Epithelial cell of esophagus (primary cell): ENCODE data around the gene ADAMTS14.

ENCODE experiments used
- DNase-seq: peaks from one replicate; pipeline ENCODE4 v3.0.0; 2010; ENCODE audit warnings: low read depth
- H3K4me3 ChIP-seq: 2 replicates; pipeline ENCODE4 v1.5.1; 2011; ENCODE audit warnings: mild to moderate bottlenecking, low read length, control low read depth
- TF ChIP-seq, protein P1 (sequence below): IDR thresholded peaks from 2 replicates; pipeline ENCODE4 v1.5.1; 2011; ENCODE audit warnings: low read depth, mild to moderate bottlenecking, low read length, control low read depth, inconsistent platforms; ENCODE audit not compliant: insufficient read depth; ENCODE audit errors: missing control alignments

ADAMTS14 gene

DNA sequence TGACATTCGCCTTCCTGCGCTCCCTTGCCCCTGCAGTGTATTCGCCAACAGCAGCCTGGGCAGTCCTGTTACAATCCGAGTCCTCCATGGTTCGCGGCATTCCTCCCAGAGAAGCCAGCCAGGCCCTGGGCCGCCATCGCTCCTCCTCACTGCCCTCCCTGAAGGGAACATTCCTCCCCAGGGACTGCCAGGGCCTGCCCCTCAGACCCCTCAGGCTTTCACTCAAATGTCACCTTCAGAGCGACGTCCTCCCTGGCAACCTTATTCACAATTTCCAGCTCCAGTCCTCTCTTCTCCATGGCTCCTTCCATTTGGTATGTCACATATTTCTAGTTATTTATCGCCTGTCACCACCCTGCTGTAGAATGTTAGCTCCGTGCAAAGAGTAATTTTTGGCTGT, 17.4 kb downstream of the ADAMTS14 start:
- no peak for DNase-seq
- TF ChIP-seq, protein P1, sequence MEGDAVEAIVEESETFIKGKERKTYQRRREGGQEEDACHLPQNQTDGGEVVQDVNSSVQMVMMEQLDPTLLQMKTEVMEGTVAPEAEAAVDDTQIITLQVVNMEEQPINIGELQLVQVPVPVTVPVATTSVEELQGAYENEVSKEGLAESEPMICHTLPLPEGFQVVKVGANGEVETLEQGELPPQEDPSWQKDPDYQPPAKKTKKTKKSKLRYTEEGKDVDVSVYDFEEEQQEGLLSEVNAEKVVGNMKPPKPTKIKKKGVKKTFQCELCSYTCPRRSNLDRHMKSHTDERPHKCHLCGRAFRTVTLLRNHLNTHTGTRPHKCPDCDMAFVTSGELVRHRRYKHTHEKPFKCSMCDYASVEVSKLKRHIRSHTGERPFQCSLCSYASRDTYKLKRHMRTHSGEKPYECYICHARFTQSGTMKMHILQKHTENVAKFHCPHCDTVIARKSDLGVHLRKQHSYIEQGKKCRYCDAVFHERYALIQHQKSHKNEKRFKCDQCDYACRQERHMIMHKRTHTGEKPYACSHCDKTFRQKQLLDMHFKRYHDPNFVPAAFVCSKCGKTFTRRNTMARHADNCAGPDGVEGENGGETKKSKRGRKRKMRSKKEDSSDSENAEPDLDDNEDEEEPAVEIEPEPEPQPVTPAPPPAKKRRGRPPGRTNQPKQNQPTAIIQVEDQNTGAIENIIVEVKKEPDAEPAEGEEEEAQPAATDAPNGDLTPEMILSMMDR: no peak
- H3K4me3 ChIP-seq: no peak overlapping the region

DNA sequence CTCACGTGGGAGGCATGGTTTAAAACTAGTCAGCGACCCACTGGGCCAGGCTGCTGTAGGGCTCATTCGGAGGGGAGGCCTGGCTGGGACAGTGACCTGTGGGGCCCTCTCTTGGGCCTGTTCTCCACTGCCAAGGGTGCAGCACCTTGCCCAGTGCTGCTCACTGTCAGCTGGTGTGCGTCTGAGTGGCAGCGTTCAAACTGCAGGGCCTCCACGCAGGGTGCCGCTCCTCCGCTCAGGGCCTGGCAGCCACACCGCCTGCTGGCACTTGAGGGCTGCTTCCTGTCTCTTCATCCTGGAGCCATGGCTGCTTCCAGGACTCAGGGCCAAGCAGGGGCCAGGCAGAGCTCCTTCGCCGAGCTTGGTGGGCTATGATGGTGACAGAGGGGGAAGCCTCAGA, 18.3 kb downstream of the ADAMTS14 start:
- TF ChIP-seq, protein P1: no peak
- H3K4me3 ChIP-seq: no peak overlapping the region
- no peak for DNase-seq

DNA sequence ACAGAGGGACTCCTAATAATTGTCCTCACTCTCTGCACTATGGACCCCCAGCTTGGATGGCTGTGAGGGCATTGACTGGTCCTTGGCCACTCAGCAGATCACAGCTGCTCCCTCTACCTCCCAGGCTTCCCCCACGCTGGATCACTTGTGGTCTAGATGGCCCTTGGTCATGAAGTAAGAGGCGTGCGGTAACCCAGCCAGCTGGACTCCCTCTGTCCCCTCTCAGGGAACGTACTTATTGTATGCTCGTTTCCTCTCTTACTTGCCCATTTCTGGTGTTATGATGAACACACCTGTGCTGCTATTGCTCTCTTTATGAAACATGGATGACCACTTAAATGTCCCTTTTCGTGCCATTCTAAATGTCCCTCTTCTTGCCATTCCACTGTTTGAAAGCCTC, 19.3 kb downstream of the ADAMTS14 start:
- H3K4me3 ChIP-seq: no peak overlapping the region
- TF ChIP-seq, protein P1: no peak

DNA sequence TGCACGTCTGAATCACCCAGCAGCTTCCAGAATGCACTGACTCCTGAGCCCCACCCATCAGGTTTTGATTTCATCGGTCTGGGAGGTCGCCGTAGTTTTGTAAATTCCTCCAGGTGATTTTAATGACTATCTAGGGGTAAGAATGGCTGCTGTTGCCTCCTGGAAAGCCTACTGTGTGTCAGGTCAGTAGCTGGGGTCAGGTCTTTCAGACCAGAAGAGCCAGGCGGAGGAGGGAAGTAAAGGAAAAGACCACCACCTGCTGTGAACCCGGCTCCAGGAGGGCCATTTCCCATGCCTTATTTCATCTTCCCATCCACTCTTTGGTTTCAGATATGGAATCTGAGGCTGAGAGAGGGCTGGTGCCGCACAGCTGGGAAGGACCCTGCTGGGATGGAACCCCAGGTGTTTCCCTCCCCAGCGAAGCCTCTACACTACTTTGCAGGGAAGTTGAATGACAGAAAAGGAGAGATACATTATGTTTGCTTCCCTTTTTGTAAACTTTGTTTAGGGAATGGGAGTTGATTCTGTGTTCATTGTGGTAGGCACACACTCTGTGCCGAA, 19.8 kb downstream of the ADAMTS14 start:
- TF ChIP-seq, protein P1: no peak
- no peak overlapping the region for H3K4me3 ChIP-seq
- DNase-seq: peak; percentile 8

More for the DNA sequence above, 19.3 kb downstream of the ADAMTS14 start:
- no peak for DNase-seq

DNA sequence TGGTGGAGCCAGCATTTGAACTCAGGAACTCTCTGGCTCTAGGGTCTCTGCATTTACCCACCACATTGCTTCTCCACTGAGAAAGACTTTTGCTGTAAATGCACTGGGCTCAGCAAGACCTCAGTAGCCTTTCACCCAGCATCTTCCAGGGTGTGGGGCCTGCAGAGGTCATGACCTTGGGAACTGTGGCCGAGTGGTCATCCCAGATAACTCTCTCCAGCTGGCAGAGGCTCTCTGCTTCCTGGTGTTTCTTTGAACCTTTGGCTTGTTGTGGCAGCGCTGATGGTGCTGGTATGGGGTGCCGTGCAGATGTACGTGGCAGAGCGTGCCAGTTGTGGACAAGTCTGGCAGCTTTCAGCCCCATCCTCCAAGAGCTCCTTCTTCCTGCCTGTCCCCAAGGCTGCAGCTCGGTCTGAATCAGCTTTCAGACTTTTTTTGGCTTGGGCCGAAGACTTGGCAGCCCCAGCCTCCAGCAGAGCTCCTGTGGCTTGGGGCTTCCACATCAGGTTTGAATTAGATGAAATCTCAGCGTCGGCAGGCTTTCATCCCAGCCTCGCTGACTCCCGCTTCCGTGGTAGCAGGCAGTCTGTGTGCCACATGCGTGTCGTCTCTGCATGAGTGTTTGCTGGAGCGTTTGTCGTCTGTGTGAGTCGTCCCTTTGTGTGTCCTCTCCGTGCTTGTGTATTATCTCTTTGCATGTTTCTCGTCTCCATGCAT, 21.5 kb downstream of the ADAMTS14 start:
- DNase-seq: no peak
- no peak overlapping the region for H3K4me3 ChIP-seq

DNA sequence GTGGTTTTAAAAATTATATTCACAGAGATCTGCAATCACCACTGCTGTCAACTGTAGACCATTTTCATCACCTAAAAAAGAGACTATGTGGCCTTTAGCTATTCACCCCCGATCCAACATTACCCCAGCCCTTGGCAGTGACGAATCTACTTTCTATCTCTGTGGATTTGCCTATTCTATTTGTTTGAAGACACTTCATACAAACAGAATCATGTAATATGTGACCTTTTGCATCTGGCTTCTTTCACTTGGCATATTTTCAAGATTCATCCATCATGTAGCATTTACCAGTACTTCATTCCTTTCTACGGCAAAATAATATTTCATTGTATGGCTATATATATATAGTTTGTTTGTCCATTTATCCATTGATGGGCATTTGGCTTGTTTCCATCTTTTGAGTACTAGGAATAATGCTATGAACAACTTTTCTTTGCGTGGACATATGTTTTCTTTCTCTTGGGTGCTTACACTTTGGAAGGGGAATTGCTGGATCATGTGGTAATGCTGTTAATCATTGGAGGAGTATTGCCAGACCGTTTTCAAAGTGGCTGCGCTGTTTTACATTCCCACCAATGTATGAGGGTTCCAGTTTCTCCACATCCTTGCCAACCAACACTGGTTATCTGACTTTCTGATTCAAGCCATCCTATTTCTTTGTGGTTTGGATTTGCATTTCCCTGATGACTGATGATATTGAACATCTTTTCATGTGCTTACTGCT, 22.3 kb downstream of the ADAMTS14 start:
- no peak for DNase-seq
- no peak overlapping the region for H3K4me3 ChIP-seq
- TF ChIP-seq, protein P1: no peak

More for the DNA sequence above, 21.5 kb downstream of the ADAMTS14 start:
- TF ChIP-seq, protein P1: no peak
